ENCODE data around the gene SMAD3. TPM values are rescaled to one million over a fixed set of nuclear protein-coding genes. Genes with fewer than 3 reads are reported as not detected.

SMAD3 gene
- total and polyA plus RNA-seq, 2 of the 8 experiments (the other 6 are each of a cell fraction or from before 2014, with no cell fraction given), result 10.1 to 12.4 TPM

DNA sequence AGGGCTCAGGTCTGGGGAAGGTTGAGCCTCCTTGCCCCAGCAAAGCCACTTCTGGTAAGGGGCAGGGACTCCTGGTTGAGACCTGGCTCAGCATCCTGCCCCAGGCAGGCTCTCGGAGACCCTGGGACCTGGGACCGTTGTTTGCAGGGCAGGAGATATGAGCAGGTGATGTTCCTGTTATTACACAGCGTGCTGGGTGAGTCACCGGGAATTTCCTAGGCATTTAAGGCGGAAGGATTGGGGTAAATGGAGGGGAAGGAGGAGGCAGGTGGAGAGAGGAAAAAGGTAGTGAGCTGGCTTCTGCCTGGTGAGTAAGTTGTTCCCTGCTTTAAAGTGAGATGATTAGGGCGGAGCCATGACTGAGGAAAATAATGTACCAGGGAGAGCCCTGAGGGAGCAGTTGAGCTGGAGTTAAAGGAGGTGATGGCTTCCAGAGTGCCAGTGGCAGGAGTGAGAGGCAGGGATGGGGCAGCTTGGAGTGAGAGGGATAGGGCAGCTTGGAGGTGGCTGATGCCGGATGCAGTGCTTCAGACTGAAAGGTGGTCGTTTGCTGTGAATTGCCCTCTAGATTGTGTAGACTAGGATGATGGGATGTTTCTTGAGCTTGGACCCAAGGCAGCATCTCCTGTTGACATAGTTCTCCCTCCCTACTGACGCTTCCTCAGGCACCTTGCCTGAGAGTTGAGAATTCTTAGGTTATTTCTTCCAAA, 109.6 kb downstream of the SMAD3 start:
- POLR2A ChIA-PET (ENCODE audit: partially characterized antibody), result interaction anchor here (0.8 to 1.7 kb wide), 3 partner anchors 8 to 28 kb away, joined by 3 to 4 read pairs (median 3); no protein-coding TSS in a partner anchor
- no peaks in the 10 kb centered on the region for H3K79me2 ChIP-seq (ENCODE audit: control insufficient read depth in 1 of 2, insufficient read depth in 2 of 2, low read length in 2 of 2)
- CTCF ChIA-PET (ENCODE audit: partially characterized antibody), result interaction anchor here (1.1 to 1.8 kb wide), 4 partner anchors 8 to 229 kb away, joined by 3 to 8 read pairs (median 4); no protein-coding TSS in a partner anchor
- no peak for TF ChIP-seq SIRT6 (IDR thresholded peaks at IDR 0.05; ENCODE audit: low read length)
- TF ChIP-seq, protein P1, sequence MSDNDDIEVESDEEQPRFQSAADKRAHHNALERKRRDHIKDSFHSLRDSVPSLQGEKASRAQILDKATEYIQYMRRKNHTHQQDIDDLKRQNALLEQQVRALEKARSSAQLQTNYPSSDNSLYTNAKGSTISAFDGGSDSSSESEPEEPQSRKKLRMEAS (IDR thresholded peaks at IDR 0.05), result no peak
- no peak for TF ChIP-seq JUND (IDR thresholded peaks at IDR 0.05; ENCODE audit: low read length)
- TF ChIP-seq POU5F1 (IDR thresholded peaks at IDR 0.05; ENCODE audit: low read depth, low read length), result no peak
- TF ChIP-seq, protein P2, sequence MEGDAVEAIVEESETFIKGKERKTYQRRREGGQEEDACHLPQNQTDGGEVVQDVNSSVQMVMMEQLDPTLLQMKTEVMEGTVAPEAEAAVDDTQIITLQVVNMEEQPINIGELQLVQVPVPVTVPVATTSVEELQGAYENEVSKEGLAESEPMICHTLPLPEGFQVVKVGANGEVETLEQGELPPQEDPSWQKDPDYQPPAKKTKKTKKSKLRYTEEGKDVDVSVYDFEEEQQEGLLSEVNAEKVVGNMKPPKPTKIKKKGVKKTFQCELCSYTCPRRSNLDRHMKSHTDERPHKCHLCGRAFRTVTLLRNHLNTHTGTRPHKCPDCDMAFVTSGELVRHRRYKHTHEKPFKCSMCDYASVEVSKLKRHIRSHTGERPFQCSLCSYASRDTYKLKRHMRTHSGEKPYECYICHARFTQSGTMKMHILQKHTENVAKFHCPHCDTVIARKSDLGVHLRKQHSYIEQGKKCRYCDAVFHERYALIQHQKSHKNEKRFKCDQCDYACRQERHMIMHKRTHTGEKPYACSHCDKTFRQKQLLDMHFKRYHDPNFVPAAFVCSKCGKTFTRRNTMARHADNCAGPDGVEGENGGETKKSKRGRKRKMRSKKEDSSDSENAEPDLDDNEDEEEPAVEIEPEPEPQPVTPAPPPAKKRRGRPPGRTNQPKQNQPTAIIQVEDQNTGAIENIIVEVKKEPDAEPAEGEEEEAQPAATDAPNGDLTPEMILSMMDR (IDR thresholded peaks at IDR 0.05; ENCODE audit: control extremely low read depth in 1 of 3, insufficient read depth in 1 of 3, low read depth in 1 of 3, low read length in 3 of 3), result no peak
- no peak for TF ChIP-seq BRCA1 (IDR thresholded peaks at IDR 0.05; ENCODE audit: low read depth, low read length)
- no peak for TF ChIP-seq TEAD4 (IDR thresholded peaks at IDR 0.05; ENCODE audit: low read depth, low read length)
- no peak for TF ChIP-seq TBP (IDR thresholded peaks at IDR 0.05; ENCODE audit: low read depth, low read length)
- no peak for TF ChIP-seq CTBP2 (IDR thresholded peaks at IDR 0.05; ENCODE audit: borderline replicate concordance, insufficient read depth, insufficient read length, low read length)

More for the DNA sequence above, 109.6 kb downstream of the SMAD3 start:
- Histone ChIP-seq H3K27ac (ENCODE audit: low read depth, low read length) (no peak overlapping the region), H3K23me2 (ENCODE audit: low read depth, low read length) (no peaks in the 10 kb centered on the region), H4K8ac (ENCODE audit: extremely low read depth, insufficient read depth, low read length) (no peak overlapping the region), H2BK12ac (ENCODE audit: low read depth, low read length) (0 out of 2 replicates have a peak overlapping the region, but pooled peaks have one; percentile 78), H2BK20ac (ENCODE audit: low read length) (0 out of 2 replicates have a peak overlapping the region, but pooled peaks have one; percentile 72), H2BK15ac (ENCODE audit: low read length) (peak overlapping the region; percentile 2; the same call in 1 of the 2 replicates), H2AK5ac (ENCODE audit: low read depth, low read length) (no peak overlapping the region), H3K18ac (ENCODE audit: extremely low read depth, low read length) (peak overlapping the region; percentile 42; the same call in 1 of the 2 replicates), H3K4ac (replicated peaks; ENCODE audit: insufficient read length, low read depth, low read length) (no peak overlapping the region), H4K20me1 (replicated peaks in 1 of 2; ENCODE audit: control insufficient read depth in 1 of 2, insufficient read depth in 2 of 2, low read length in 2 of 2) (peaks cover 0 to 1% of the 10 kb centered on the region in 2 experiments), H2BK5ac (ENCODE audit: low read depth, low read length) (peak overlapping the region; percentile 52), H2BK120ac (replicated peaks; ENCODE audit: low read depth, low read length) (no peak overlapping the region), H4K5ac (ENCODE audit: insufficient read length, low read depth, low read length) (no peak overlapping the region), H3K79me1 (ENCODE audit: low read depth, low read length) (peaks cover 2% of the 10 kb centered on the region; the same call in 1 of the 2 replicates), H3K27me3 (replicated peaks in 1 of 4; ENCODE audit: control insufficient read depth in 3 of 4, extremely low read depth in 1 of 4, insufficient read depth in 3 of 4, low read length in 3 of 4) (no peaks in the 10 kb centered on the region), H2AFZ (ENCODE audit: low read length) (no peak overlapping the region), H3K9ac (replicated peaks in 1 of 4; ENCODE audit: extremely low read depth in 1 of 4, low read depth in 3 of 4, low read length in 3 of 4) (no peak overlapping the region), H3K23ac (ENCODE audit: insufficient read length) (no peak overlapping the region), H3K9me3 (ENCODE audit: insufficient read depth in 2 of 2, low read depth in 1 of 2, low read length in 1 of 2) (no peaks in the 10 kb centered on the region), H3K4me3 (ENCODE audit: extremely low read depth in 1 of 4, insufficient read depth in 2 of 4, low read depth in 3 of 4, low read length in 4 of 4) (no peak overlapping the region), H3K4me1 (replicated peaks in 1 of 4; ENCODE audit: control insufficient read depth in 3 of 4, insufficient read depth in 4 of 4, low read length in 3 of 4) (peaks cover 4 to 23% (median 11%) of the 10 kb centered on the region in 4 experiments), H3K14ac (ENCODE audit: insufficient read length) (no peak overlapping the region), H3K36me3 (ENCODE audit: control insufficient read depth in 2 of 4, insufficient read depth in 4 of 4, low read length in 3 of 4) (no peaks in the 10 kb centered on the region), H3K56ac (replicated peaks; ENCODE audit: insufficient read length, low read depth, low read length) (no peak overlapping the region), H4K91ac (replicated peaks; ENCODE audit: insufficient read length, low read length) (no peak overlapping the region), H3K4me2 (ENCODE audit: insufficient read depth in 1 of 2, low read depth in 2 of 2, low read length in 2 of 2) (no peak overlapping the region)
- no peak for DNase-seq (ENCODE audit: low read depth in 1 of 2, low spot score in 2 of 2)
- WGBS, 2 experiments (ENCODE audit: extremely low coverage in 1 of 2, insufficient coverage in 1 of 2, insufficient read length in 1 of 2, insufficient replicate concordance in 2 of 2, low coverage in 1 of 2, low lambda C conversion rate in 2 of 2, missing lambda C conversion rate in 1 of 2), result 79% methylated on average over 9 of the region's 9 CpGs; no CpG with 5 or more reads in 1 of the 2 experiments
- FAIRE-seq, result no peak

Data from H1 (cell line).